HG03280 (cell line): ENCODE measurements around the gene NEDD8.

Experiments used
- ATAC-seq: cut with Tn5 transposase; IDR thresholded peaks from one replicate; pipeline ENCODE4 v1.9.1; 2021; ENCODE audit warnings: mild to moderate bottlenecking, moderate library complexity; ENCODE audit not compliant: unreplicated experiment

Gene NEDD8

GRCh38 chr14:24182110-24182882 lies 49.9 kb downstream of the NEDD8 start:
- ATAC-seq: no peak

- no peak for ATAC-seq
Observed at GRCh38 chr14:24181371-24182077, 50.6 kb downstream of the NEDD8 start.

- ATAC-seq: no peak
Observed at GRCh38 chr14:24179961-24180796, 52.0 kb downstream of the NEDD8 start.

- ATAC-seq: no peak
Observed at GRCh38 chr14:24179294-24179960, 52.7 kb downstream of the NEDD8 start.

- no peak for ATAC-seq
Observed at GRCh38 chr14:24178399-24179178, 53.6 kb downstream of the NEDD8 start.

- ATAC-seq: no peak
Observed at GRCh38 chr14:24177891-24178290, 54.3 kb downstream of the NEDD8 start.

- no peak for ATAC-seq
Observed at GRCh38 chr14:24177041-24177825, 54.9 kb downstream of the NEDD8 start.

- ATAC-seq: no peak
Observed at GRCh38 chr14:24176599-24176998, 55.6 kb downstream of the NEDD8 start.

- no peak for ATAC-seq
Observed at GRCh38 chr14:24172871-24173281, 59.3 kb downstream of the NEDD8 start.

- ATAC-seq: no peak
Observed at GRCh38 chr14:24172261-24172860, 59.8 kb downstream of the NEDD8 start.

- peak; percentile 76 for ATAC-seq
Observed at GRCh38 chr14:24171422-24172260, 60.5 kb downstream of the NEDD8 start, which contains the start of gene REC8. Gene REC8 (plus strand): TSS chr14:24172080. CDS start chr14:24172553, 473 bp downstream.

- no peak for ATAC-seq
Observed at GRCh38 chr14:24167469-24168114, 64.6 kb downstream of the NEDD8 start.
